Memory B cell (primary cell): ENCODE results near the gene LIG3.
A peak's percentile ranks its signal among the peaks of the same experiment; 100 is the strongest.
"Not testable (repeated sequence)": the region's sequence is repeated elsewhere in the genome, so short reads cannot be mapped to it uniquely, and the experiment has no call there.

Source experiments
- ATAC-seq: fragments of 150-1000 bp; cut with Tn5 transposase; 2 replicates; pipeline ENCODE4 v1.10.0; 2021; ENCODE audit warnings: low read depth, mild to moderate bottlenecking, moderate library complexity
- DNase-seq, 2 donors: peaks; one replicate each; pipeline ENCODE4 v3.0.0; 2022; ENCODE audit warnings: low spot score in 2 of 2
- H3K27ac Mint-ChIP-seq: one replicate; pipeline ENCODE4 v1.8.0; 2022; ENCODE audit warnings: mild to moderate bottlenecking, moderate library complexity, mixed read lengths
- H3K27me3 Mint-ChIP-seq: one replicate; pipeline ENCODE4 v1.8.0; 2022; ENCODE audit warnings: mixed read lengths
- H3K36me3 Mint-ChIP-seq: one replicate; pipeline ENCODE4 v1.8.0; 2022; ENCODE audit warnings: mild to moderate bottlenecking, mixed read lengths
- H3K4me1 Mint-ChIP-seq: one replicate; pipeline ENCODE4 v1.8.0; 2022; ENCODE audit warnings: mixed read lengths
- H3K4me3 Mint-ChIP-seq: one replicate; pipeline ENCODE4 v1.8.0; 2022; ENCODE audit warnings: mild to moderate bottlenecking, moderate library complexity, mixed read lengths
- H3K9me3 Mint-ChIP-seq: one replicate; pipeline ENCODE4 v1.8.0; 2022; ENCODE audit warnings: mixed read lengths

LIG3 gene

DNA sequence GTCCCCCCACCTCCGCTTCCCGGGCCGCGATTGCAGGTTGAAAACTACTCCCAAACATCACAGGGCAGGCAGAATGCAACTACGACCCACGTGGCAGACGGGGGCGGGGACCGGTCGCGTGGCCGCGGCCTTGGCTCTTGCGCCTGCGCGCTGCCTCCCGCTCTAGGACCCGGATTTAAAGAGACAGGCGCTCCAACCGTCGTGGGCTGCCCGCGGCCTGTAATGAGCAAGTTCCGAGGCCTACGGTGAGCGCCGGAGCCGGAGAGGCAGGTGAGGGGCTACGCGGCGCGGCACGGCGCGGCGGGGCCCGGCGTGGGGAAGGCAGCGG is at the start of gene LIG3:
Gene LIG3 (plus strand): TSS at position 160 of the 328 bp plus-strand sequence. CDS start 2,494 bp downstream, outside the sequence.
- peaks cover 20% of the 10 kb centered on the region for H3K4me1 Mint-ChIP-seq
- DNase-seq (peak; percentile 88 to 93), ATAC-seq (peak; percentile 80)
- H3K36me3 Mint-ChIP-seq, result peaks cover 1% of the 10 kb centered on the region
- H3K9me3 Mint-ChIP-seq, result no peaks in the 10 kb centered on the region
- H3K27me3 Mint-ChIP-seq, result no peaks in the 10 kb centered on the region
- peak within 1 kb of the TSS; percentile 94 for H3K27ac Mint-ChIP-seq
- peak within 1 kb of the TSS; percentile 90 for H3K4me3 Mint-ChIP-seq

DNA sequence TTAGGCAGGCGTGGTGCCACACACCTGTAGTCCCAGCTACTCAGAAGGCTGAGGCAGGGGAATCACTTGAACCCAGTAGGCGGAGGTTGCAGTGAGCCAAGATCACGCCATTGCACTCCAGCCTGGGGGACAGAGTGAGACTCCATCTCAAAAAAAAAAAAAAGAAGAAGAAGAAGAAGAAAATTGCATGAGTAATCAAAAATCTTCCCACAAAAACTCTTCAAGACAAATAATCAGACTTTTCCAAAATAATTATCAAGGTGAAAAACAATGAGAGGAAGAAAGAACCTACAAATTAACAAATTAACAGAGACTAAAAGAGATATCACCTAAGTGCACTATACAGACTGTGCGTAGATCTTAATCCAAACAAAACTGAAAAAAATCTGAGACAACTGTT is 29.5 kb upstream of the LIG3 start:
- not testable (repeated sequence) for H3K27ac Mint-ChIP-seq, H3K4me1 Mint-ChIP-seq, DNase-seq, H3K9me3 Mint-ChIP-seq, H3K4me3 Mint-ChIP-seq, ATAC-seq, H3K27me3 Mint-ChIP-seq, H3K36me3 Mint-ChIP-seq

DNA sequence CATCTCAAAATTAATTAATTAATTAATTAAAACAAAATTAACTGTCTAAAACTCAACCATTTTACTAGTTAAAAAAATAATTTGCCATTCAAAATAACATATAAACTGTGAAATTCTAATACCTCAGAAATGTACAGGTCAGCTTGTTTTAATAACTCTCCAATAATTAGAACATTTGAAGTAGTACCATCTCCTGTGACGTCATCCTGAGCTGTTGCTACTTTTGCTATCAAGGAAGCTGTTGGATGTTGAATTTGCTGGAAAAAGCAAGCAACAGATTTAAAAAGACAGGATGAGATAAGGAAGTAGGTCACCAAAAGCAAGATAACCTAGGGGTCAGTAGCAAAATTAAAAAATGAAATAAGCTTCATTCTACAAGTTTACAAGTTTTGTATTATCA is 21.9 kb upstream of the LIG3 start:
- Mint-ChIP-seq H3K9me3 (peaks cover 9% of the 10 kb centered on the region), H3K36me3 (peaks cover 11% of the 10 kb centered on the region), H3K27me3 (no peaks in the 10 kb centered on the region), H3K4me3 (no peak overlapping the region), H3K4me1 (peaks cover 16% of the 10 kb centered on the region), H3K27ac (no peak overlapping the region)
- ATAC-seq (no peak), DNase-seq (no peak)

DNA sequence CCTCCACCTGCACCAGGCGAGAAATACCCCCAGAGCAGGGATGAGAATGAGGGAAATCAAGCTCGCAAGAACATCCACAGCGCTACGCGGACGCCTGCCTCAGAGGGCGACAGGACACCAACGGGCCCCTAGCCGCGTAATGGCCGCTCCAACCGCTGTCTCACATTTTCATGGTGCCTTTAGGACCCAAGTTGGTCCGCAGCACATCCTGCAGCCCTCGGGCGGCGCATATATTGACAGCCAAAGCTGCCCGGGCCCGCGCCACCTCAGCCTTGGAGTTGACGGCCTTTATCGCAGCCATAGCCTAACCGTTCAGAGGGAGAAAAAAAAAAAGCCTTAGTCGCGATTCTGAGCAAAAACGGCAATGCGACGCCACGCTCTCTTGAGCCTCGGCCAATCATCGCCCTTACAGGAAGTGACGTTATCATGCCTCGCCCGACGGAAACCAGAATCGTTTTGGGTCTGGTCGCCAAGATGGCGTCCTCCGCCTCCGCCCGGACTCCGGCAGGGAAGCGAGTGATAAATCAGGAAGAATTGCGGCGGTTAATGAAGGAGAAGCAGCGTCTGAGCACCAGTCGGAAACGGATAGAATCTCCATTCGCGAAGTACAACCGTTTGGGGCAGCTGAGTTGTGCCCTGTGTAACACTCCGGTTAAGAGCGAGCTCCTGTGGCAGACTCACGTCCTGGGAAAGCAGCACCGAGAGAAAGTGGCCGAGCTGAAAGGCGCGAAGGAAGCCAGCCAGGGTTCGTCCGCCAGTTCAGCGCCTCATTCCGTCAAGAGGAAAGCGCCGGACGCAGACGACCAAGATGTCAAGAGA is 19.0 kb upstream of the LIG3 start, which contains the start of the genes CCT6B and ZNF830:
Gene CCT6B (minus strand): TSS at position 368 of the 819 bp plus-strand sequence. CDS start 67 bp downstream, at position 301.
Gene ZNF830 (plus strand): TSS at position 448 of the 819 bp plus-strand sequence. CDS start 27 bp downstream, at position 475.
- H3K27me3 Mint-ChIP-seq, result no peaks in the 10 kb centered on the region
- peak within 1 kb of the TSS; percentile 97 for H3K4me3 Mint-ChIP-seq
- ATAC-seq (peak; percentile 93), DNase-seq (peak; percentile 82 to 84)
- peaks cover 16% of the 10 kb centered on the region for H3K36me3 Mint-ChIP-seq
- H3K9me3 Mint-ChIP-seq, result peaks cover 9% of the 10 kb centered on the region
- peaks cover 16% of the 10 kb centered on the region for H3K4me1 Mint-ChIP-seq
- peak within 1 kb of the TSS; percentile 98 for H3K27ac Mint-ChIP-seq

DNA sequence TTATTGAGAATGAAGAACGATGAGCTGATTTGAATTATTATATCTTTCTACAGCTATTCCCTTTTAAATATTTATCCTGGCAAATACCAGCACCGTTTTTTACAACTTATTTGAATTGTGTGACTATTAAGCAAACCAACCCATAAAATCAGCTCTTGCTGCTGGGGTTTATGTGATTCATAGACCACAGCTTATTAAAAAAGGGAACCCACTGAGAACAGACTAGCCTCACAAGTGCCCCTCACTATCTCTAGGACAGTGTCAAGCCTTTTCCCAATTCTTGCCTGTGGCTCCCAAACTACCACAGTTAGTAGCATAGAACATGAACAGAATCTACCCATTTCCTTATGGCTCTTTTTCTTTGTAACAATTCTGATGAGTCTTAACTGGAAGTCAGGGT is 6.1 kb upstream of the LIG3 start:
- no peak for DNase-seq
- ATAC-seq, result no peak
- Mint-ChIP-seq H3K27ac (no peak overlapping the region), H3K4me3 (no peak overlapping the region), H3K4me1 (no peaks in the 10 kb centered on the region), H3K36me3 (peaks cover 4% of the 10 kb centered on the region), H3K27me3 (no peaks in the 10 kb centered on the region), H3K9me3 (no peaks in the 10 kb centered on the region)

DNA sequence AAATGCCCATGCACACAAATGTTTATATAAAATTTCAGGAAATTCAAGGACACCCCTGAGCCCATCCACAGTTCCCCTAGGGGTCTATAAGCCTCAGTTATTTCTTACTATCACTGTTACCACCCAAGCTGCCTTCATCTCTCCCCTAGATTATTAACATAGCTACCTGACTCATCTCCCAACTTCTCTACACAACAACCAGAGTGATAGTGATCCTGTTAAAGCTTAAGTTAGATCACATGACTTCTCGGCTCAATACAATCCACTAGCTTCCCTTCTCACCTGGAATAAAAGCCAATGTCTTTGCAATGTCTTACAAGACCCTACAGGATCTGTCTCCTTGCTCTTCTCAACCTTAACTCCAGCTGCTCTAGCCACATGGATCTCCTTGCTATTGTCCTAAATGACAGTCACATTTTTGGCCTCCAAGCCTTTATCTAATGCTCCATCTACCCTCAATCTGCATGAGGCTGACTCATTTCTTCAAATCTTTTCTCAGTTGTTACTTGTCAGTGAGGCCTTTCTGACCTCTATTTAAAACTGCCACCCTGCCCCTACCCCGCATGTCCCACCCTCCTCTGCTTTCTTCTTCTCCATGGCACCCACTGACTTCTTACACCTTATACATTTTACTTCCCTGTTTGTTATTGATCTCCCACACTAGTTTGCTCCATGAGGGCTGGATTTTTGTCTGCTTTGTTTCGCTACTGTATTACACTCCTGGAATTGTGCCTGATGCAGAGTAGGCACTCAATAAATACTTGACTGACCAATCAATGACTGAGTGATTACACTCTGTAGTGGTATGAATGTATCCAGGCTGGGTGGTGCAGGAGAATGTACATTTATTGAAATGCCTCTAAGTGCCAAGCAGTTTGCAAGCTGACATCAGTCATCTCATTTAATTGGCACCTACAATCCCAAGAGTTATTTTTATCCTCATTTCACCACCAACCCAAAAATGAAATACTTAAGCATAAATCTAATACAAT is 5.2 kb upstream of the LIG3 start:
- H3K27me3 Mint-ChIP-seq, result no peaks in the 10 kb centered on the region
- H3K9me3 Mint-ChIP-seq, result no peaks in the 10 kb centered on the region
- H3K36me3 Mint-ChIP-seq, result no peaks in the 10 kb centered on the region
- H3K4me3 Mint-ChIP-seq, result no peak overlapping the region
- H3K27ac Mint-ChIP-seq, result no peak overlapping the region
- ATAC-seq, result no peak
- DNase-seq, result no peak
- peaks cover 4% of the 10 kb centered on the region for H3K4me1 Mint-ChIP-seq

DNA sequence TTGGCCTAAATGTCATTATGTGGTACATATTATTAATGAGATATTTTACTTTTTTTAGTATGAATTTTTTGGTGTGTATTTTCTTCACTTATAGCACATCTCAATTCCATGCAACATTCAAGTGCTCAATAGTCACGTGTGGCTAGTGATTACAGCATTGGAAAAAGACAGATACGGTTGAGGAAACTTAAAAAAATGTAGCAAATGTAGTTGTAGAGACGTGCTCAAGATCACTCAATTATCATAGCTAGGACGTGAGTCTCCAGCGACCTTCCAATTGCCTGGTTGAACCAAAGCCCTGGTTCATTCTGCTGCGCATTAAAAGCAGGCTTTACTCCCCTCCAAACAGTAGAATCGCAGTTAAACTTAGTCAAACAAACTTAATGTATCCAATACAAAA is 1.2 kb upstream of the LIG3 start:
- Mint-ChIP-seq H3K27ac (no peak overlapping the region), H3K4me3 (no peak overlapping the region), H3K27me3 (no peaks in the 10 kb centered on the region), H3K36me3 (peaks cover 1% of the 10 kb centered on the region), H3K4me1 (peaks cover 19% of the 10 kb centered on the region), H3K9me3 (no peaks in the 10 kb centered on the region)
- ATAC-seq (no peak), DNase-seq (no peak)

DNA sequence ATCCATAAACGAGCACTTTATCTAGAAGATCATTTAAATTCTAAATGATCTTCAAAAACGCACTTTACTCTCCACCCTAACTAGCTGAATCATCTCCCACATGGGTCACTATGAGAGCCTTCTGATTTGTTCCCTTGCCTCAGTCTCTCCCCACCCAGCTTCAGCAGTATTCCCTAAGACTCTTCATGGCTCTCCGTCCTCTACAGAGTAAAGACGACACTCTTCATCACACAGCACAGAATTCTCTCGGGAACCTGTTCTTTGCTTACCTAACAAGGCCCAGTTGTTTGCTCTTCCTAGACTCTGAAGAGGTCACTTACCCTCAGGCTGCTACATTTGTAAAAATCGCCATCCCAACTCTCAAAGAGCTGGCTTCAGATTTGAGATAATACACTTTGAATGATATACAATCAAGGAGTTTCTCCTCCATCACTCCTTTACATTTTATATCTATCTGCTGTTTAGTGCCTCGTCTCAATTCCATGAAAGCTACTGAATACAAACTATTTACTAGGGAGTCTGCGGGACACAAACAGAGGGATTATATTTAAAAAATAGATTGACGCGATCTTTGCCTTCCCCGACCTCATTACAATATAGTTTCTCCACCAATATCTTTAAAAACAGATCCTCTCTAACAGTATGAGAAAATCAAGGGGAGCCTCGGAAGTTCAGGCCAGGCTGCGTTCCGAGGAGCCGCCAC is 511 bp upstream of the LIG3 start:
- Mint-ChIP-seq H3K4me1 (peaks cover 19% of the 10 kb centered on the region), H3K36me3 (peaks cover 1% of the 10 kb centered on the region), H3K9me3 (no peaks in the 10 kb centered on the region), H3K4me3 (peak overlapping the region; percentile 90), H3K27ac (peak overlapping the region; percentile 94), H3K27me3 (no peaks in the 10 kb centered on the region)
- ATAC-seq (no peak), DNase-seq (no peak)

DNA sequence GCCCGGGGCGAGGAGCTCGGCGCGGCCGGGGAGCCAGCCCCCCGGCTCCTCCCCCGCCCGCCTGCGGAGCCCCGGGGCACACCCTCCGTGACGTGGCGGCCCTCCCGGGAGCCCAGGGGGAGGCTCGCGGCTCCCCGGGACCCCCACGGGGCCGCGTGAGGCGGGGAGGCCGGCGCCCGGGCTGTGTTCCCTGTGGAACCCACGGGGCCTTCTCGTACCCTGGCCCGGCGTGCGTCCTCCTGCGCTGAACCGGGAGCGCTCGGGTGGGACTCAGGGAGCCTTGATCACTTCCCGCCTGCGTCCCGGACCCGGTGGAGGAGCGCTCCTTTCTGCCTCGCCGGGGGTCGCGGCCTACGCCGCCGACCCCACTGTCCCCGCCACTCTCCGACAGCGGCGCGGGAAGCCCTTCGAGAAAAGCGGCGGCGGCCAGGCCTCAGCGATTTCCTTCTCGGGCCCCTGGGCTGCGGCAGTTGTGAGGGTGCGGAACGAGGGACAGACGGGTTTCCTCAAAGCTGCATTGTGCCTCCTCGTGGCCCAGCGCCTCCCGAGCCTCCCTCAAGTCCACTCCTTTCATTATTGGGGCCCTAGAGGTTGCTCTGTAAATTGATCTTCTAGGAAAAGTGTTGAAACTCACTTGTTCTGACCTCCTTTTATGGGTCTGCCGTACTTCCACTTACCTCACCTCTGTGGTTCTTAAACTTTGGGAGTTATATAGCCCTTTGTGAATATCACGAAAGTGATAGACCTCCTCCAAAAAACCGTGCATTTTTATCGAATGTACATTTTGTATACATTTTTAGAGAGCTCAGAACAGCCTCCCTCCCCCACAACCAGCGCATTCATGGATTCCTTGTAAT is 597 bp downstream of the LIG3 start:
- peaks cover 22% of the 10 kb centered on the region for H3K4me1 Mint-ChIP-seq
- peak overlapping the region; percentile 90 for H3K4me3 Mint-ChIP-seq
- DNase-seq, result peak in 1 of 2 donors; percentile 82
- H3K36me3 Mint-ChIP-seq, result peaks cover 1% of the 10 kb centered on the region
- ATAC-seq, result peak; percentile 81
- H3K27ac Mint-ChIP-seq, result peak overlapping the region; percentile 94
- H3K27me3 Mint-ChIP-seq, result no peaks in the 10 kb centered on the region
- no peaks in the 10 kb centered on the region for H3K9me3 Mint-ChIP-seq

DNA sequence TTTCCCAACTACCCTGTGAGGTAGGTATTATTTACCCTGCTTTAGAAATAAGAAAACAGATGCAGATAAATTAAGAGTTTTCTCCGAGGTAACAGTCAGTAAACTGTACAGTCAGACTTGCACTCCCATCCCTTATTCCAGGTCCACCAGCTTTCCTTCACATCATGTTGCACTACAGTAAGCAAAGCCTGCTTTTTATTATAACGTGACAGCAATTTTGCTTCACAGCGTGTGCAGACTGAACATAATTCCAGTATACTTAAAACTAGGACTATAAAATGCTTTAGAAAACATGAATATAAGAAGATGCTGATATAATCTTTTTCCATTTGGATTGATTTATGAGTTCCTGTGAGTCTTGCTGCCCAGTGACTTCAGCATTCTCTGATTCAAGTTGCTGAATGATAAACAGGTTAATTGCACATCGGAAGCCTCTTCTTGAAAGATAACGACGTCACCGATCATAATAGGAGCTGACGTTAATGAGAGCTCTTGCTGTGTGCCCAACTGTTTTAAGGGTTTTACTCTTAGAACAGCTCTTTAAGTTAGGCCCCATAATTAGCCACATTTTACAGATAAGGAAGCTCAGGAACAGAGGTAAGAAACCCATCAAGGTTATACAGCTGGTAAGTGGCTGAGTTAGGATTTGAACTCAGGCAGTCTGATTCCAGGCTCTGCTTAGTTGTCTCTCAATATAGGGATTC is 1.4 kb downstream of the LIG3 start:
- no peak for ATAC-seq
- H3K4me3 Mint-ChIP-seq, result peak overlapping the region; percentile 90
- no peak for DNase-seq
- H3K27me3 Mint-ChIP-seq, result no peaks in the 10 kb centered on the region
- peaks cover 4% of the 10 kb centered on the region for H3K36me3 Mint-ChIP-seq
- peak overlapping the region; percentile 94 for H3K27ac Mint-ChIP-seq
- peaks cover 22% of the 10 kb centered on the region for H3K4me1 Mint-ChIP-seq
- no peaks in the 10 kb centered on the region for H3K9me3 Mint-ChIP-seq

DNA sequence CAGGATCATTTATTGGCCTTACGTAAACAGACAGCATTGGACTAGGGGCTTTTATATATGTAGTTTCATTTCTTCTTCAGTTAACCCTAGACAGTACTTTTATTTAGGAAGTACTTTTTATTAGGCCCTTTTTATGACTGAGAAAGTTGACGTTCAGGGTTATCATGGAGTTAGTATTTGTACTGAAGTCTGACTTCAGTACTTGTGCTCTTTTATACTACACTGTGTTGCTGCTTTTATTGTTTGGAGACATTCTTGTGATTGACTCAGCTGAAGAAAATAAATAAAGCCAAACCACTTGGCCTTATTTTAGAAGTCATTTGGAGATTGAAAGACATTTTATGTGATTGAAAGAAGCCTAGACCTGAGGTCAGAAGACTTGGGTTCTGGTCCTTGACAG is 6.9 kb downstream of the LIG3 start:
- DNase-seq (no peak), ATAC-seq (no peak)
- peaks cover 10% of the 10 kb centered on the region for H3K4me1 Mint-ChIP-seq
- H3K27ac Mint-ChIP-seq, result no peak overlapping the region
- H3K9me3 Mint-ChIP-seq, result no peaks in the 10 kb centered on the region
- H3K27me3 Mint-ChIP-seq, result no peaks in the 10 kb centered on the region
- H3K36me3 Mint-ChIP-seq, result peaks cover 15% of the 10 kb centered on the region
- no peak overlapping the region for H3K4me3 Mint-ChIP-seq

DNA sequence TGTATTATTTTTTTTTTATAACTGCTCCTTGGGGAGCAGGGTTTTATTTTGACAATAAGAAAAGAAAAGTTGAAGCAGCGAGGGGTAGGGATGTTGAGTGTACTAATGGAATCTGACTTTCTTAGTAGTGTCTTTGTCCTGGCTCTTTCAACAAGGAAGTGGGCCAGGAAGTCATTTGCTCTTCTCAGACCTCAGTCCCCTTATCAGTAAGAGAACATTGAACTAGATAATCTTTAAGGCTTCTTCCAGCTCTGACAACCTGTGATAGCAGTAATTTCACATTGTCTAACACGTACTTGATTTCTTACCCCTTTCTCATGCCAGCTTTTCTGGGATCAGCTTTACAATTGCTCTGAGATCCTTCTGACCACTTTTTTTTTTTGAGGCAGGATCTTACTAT is 8.3 kb downstream of the LIG3 start:
- Mint-ChIP-seq H3K36me3 (peaks cover 17% of the 10 kb centered on the region), H3K27me3 (no peaks in the 10 kb centered on the region), H3K9me3 (no peaks in the 10 kb centered on the region), H3K4me1 (peaks cover 5% of the 10 kb centered on the region), H3K27ac (no peak overlapping the region), H3K4me3 (no peak overlapping the region)
- DNase-seq (no peak), ATAC-seq (no peak)
